Bone marrow (tissue), 2 donors: ENCODE results near the gene SLC4A1.
A peak's percentile ranks its signal among the peaks of the same experiment; 100 is the strongest.

Experiments used
- DNase-seq, 2 donors: peaks; one replicate each; lab custom pipeline; 2025; lab: John Stamatoyannopoulos, UW

SLC4A1 gene

DNA sequence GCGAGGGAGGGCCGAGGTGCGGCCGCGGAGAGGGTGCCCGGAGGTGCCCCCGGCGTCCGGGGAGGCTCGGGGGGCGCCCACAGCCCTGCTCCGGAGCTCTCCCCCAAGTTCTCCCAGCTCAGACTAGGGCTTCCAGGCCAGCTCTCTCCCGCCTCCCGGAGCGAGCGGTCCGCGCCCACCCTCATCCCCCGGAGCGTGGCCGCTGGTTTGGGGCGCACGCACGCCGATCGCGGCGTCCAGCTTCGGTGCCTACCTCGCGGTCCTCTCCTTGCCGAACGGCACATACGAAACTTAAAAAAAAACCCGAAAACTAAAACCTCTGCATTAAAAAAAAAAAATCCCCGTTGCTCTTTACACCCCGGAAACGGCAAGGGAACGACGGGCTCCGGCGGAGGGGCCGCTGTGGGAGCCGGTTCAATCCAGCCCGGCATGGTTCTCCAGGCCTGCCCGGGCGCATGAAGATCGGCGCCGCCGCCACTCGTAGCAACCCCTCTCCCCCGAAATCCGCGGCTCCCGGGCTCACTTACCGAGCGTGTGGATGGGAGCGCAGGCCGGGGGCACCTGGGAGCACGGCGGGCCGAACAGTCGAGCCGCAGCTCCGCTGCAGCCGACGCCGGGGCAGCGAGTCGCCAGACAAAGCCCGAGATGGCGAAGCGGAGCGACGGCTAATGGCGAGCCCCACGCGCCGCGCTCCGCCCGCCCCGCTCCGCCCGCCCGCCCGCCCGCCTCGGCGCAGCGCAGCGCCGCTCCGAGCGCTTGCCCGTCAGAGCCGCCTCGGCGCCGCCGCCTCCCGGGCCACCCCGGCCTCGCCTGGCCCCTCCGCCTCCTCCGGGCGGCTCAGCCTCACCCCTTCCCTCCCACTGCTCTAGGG is 47.5 kb downstream of the SLC4A1 start:
- DNase-seq, result peak in 1 of 2 donors; percentile 24

GRCh38 chr17:44219616-44220212 is 48.2 kb downstream of the SLC4A1 start, which contains the start of gene UBTF:
UBTF (minus strand) TSS chr17:44219675; CDS start chr17:44218229, 1,446 bp downstream.
- DNase-seq, result peak; percentile 26 to 47

DNA sequence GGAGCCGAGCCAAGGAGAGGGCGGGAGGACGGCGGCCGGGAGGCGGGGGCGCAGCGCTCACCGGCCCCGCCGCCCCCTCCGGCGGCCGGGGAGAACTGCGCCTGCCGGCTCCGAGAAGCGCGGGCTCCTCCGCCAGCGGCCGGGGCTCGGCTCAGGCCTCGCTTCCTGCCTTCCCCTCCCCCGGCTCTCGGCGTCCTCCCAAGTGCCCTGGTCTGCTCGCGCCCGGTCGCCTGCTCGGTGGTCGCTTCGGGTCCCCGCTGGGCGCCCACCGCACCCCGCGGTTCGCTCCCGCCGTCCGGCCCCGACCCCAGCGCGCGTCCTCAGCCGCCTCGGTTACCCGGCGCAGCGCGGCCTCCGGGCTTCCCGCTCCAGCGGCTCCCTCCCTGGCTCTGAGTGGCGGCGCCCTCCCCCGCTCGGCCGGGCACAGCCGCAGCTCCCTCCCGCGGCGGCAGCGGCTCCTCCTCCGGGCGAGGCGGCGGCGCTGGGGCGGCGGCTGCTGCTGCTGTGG is 48.8 kb downstream of the SLC4A1 start:
- DNase-seq, result peak; percentile 36 to 74

DNA sequence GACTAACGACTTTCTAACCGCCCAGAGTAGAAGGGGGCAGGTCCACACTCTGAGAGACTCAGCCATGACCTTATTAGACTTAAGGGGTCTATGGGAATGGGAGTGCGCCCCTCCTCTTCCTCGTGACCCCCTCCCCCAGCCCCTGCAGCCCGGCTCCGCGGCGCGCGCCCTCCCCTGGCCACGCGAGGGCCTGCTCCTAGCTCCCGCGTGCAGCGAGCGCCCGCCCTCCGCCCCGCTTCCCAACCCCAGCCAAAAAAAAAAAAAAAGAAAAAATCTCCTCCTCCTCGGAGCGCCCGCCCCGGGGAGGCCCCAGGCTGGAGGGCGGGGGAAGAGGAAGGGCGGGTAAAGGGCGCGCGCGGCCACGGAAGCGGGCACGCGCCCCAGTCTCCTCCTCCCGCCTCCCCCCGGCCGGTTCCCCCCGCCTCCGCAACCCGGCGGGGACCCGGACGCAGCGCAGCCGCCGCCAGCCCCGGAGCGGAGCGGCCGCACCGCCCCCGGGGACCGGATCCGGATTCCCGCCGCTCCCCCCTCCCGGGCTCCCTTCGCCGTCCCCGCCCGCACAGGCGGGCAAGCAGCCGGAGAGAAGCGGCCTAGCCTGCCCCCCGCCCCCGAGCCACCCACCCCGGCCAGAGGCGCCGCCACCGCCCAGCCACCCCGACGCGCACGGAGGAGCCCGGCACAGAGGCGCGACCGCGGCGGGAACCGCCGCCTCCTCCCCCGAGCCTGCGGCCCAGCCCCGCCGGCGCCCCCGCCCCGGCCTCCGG is 49.4 kb downstream of the SLC4A1 start:
- DNase-seq, result peak; percentile 79 to 92

DNA sequence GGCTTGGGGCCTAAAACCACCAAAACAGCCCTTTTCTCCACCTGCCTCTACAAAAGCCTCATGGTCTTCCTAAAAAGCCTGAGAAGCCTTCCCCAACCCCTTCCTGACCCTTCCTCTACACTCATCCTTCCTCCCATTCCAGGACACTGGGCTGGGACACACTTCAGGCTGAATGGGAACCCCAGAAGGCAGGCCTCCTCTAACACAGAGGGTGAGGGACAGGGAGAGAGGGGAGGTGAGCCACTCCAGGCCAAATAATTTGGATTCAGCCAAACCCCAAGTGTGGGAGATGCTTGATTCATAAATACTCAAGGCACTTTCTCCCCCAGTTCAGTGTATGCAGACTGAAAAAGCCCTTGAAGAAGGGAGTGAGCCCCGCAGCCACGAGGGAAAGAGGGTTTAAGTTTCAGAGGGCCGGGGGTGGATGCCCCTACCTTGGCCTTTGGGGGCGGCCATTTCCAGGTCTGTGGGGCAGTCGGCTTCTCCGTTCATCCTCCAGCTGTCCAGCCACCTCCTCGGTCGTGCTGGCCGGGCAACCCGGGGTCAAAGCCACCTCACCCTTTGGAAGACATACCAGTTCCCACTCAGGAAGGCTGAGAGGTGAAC is 50.1 kb downstream of the SLC4A1 start:
- no peak for DNase-seq

GRCh38 chr17:44216694-44217093 is 51.2 kb downstream of the SLC4A1 start:
- DNase-seq, result no peak

- DNase-seq, result no peak
These were observed 51.8 kb downstream of the SLC4A1 start for GRCh38 chr17:44216173-44216572.

GRCh38 chr17:44214896-44215295 is 53.0 kb downstream of the SLC4A1 start:
- DNase-seq, result no peak

- DNase-seq, result no peak
These were observed 53.8 kb downstream of the SLC4A1 start for GRCh38 chr17:44214230-44214494.

DNA sequence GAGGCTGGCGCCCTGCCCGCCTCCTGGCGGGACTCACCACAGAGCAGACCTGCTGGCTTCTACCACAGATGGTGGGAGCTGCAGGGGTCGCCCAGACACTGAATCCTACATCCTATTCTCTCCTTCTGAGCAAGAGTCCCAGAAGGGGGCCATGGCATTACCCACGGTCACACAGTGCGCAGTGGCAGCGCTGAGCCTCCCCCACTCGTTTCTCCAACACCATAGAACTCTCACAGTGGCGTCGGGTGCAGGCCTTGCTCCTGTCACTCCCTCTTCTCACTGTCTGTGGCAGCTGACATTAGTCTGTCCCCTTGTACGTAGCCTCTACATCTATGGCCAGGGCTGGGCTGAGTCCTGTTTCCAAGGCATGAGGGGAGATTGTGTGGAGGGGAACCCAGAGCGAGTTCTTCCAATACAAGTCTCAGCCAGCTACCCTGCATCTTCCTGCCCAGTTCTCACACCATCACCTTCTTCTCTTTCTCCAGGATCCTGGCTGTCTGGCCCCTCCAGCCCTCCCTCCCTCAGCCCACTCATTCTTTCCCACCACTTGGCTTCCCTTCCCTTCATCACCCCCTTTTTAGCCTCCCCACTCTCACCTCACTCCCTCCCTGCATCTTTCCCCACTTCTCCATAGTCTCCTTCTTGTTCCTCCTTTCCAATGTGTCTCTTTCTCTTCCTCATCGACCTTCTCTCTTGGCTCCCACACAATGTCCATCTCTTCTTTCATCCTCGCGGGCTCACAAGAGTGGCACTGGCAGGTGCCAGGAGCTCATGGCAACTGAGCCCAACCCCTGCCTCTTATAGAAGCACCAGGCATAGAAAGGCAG is 54.3 kb downstream of the SLC4A1 start:
- no peak for DNase-seq

- DNase-seq, result no peak
These were observed 55.2 kb downstream of the SLC4A1 start for GRCh38 chr17:44212507-44213402.

- no peak for DNase-seq
These were observed 56.4 kb downstream of the SLC4A1 start for GRCh38 chr17:44211281-44212265.

- DNase-seq, result peak; percentile 62 to 86
These were observed 57.4 kb downstream of the SLC4A1 start for GRCh38 chr17:44210342-44211192.

- no peak for DNase-seq
These were observed 58.1 kb downstream of the SLC4A1 start for GRCh38 chr17:44209786-44210341.

GRCh38 chr17:44207743-44208142 is 60.2 kb downstream of the SLC4A1 start:
- DNase-seq, result no peak

- DNase-seq, result no peak
These were observed 60.6 kb downstream of the SLC4A1 start for GRCh38 chr17:44207319-44207718.

DNA sequence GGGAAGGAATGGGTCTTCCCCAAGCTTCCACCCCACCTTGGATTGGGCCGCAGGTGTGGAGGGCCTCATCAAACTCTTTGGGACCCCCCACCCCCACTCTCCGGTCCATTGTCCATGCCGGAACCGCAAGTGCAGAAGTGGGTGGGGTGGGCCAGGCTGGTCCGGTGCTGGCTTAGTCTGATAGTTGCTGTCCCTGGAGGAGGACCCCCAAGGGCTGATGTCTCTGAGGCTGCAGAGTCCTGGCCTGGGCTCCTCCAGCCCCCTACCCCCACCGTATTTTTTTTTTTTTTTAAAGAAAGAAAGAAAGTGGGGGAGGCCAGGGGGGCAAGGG is 61.1 kb downstream of the SLC4A1 start:
- no peak for DNase-seq
